Hematopoietic multipotent progenitor cell treated with erythropoietin and hydrocortisone succinate and interleukin-3 and kit ligand, for 17 days (in vitro differentiated cells): ENCODE measurements around the gene PCNX4.

Source experiments
- DNase-seq: peaks from one replicate; pipeline ENCODE4 v3.0.0-alpha.2; 2015; ENCODE audit warnings: low spot score

Gene PCNX4

DNA sequence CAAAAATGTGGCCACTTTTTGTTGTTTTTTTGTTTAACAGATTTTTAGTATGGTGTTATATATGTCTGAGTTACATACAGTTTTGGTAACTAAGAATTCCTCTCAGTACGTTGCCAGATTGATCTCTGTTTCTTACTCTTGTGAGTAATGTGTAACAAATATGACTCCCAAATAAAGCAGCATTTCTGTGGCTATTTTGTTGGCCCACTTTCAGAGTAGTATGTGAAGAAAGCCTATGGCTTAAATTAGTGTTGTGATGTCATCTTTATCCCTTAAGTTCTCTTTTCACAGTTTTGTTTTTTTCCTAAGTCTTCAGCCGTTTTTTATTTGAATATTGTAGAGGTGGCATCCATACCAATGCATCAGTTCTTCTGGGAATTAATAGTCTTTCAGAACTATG lies 10.7 kb downstream of the PCNX4 start:
- DNase-seq = no peak

DNA sequence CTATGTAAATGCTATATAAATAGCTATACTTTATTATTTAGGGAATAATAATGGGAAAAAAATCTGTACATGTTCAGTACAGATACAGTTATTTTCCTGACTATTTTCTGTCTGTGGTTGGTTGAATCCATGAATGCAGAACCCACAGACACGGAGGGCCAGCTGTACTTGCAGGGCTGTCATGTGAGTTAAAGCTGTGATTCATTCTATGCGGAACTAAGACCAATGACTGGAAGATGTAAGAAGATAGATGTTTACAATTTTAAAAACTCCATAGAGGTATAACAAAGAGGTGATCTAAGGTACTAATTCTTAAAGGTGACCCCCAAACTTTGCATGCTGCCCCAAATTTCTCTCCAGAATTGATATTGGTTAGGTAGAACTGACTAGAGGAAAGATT lies 14.6 kb downstream of the PCNX4 start:
- DNase-seq = no peak

DNA sequence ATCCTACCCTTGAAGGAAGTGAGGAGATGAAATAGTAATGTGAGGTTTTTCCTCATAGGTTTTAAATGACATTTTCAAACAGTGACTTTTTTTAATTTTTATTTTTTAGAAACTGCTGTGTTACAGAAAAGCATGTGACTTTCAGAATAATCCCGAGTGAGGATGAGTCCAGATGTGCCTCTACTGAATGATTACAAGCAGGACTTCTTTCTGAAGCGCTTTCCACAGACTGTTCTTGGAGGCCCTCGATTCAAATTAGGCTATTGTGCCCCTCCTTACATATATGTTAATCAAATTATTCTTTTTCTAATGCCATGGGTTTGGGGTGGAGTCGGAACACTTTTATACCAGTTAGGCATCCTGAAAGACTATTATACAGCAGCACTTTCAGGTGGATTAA lies 15.8 kb downstream of the PCNX4 start:
- no peak for DNase-seq

DNA sequence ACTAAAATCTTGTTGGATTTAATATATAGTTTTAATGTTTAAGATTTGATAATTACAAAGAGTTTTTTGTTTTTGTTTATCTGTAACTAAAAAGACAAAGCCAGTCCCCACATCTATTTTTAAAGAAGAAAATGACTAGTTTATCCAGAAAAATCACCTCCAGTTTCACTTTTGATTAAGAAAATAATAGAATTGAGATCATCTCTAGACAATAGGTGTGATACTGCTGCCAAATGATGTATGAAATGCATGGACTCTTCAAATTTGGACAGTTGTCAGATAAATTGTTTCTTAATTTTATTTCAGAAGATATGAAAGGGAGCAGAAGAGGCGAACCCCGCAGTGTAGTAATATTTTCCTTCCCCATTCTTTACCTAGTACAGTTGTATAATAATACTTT lies 20.0 kb downstream of the PCNX4 start:
- no peak for DNase-seq

DNA sequence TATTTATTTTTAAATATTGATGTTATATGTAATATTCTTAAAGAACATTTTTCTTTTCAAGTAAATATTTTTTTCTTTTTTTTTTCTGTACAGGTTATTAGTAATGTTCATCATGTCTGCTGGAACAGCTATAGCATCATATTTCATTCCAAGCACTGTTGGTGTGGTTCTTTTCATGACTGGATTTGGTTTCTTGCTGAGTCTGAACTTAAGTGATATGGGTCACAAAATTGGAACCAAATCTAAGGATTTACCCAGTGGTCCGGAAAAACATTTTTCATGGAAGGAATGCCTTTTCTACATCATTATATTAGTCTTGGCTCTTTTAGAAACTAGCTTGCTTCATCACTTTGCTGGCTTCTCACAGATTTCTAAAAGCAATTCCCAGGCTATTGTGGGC lies 23.2 kb downstream of the PCNX4 start:
- no peak for DNase-seq

DNA sequence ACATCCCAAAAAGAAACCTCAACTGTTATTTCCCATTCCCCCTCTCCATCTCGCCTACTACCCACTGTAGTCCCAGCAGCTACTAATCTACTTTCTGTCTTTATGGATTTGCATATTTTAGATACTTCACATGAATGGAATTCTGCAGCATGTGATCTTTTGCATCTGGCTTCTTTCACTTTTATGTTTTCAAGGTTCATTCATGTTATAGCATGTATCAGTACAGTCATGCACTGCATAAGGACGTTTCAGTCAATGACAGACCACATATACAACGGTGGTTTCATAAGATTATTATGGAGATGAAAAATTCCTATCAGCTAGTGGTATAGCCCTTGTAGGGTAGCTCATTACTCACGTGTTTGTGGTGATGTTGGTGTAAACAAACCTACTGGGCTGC lies 24.5 kb downstream of the PCNX4 start:
- no peak for DNase-seq

DNA sequence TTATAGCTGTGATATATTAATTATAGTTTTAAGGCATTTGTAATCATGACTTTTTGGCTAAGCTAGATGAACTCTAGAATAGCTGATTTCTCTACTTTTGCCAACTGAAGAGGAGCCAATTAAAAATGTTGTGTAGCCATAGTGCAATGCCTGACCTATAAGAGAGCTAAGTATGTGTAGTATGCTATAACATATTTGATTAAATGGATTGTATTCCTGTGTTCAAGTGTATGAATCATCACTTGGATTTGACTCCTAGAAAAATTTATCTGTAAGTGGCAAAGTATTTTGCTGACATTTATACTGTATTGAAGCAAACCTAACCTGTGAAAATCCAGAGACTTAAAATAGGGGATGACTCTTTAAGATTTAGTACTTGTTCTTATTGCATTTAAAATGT lies 34.2 kb downstream of the PCNX4 start:
- no peak for DNase-seq

DNA sequence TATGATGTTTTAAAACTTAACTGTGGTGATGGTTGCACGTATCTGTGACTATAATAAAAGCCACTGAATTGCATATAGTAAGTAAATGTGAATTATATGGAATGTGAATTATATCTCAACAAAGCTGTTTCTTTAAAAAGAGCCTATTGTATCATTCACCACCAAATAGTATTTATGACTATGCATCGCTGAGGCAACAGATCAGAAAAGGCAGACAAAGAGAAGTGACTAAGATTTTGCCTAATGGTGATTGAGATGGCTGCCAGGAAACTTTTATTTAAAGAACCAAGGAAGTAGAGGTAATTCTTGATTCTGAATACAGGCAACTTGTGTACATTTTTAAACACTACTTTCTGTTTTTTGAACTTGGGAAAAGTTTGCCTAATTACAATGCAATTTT lies 41.8 kb downstream of the PCNX4 start:
- DNase-seq = no peak

DNA sequence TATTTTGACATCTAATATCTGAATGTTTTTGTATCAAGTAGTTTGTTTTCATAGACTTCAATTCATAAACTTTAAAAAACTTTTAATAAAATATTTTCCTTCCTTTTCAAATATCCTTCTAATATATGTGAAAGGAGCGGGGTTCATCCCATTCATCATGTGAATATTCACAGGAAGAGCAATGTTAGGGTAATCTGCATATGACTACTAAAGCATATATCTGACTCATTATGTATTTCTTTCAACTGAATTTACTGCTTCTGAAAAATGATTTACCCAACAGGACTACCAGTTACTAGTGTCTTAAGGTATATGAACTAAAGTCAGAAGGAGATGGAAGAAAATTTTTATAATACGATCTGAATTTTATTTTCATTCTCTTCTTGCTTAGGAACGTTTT lies 43.0 kb downstream of the PCNX4 start:
- no peak for DNase-seq

DNA sequence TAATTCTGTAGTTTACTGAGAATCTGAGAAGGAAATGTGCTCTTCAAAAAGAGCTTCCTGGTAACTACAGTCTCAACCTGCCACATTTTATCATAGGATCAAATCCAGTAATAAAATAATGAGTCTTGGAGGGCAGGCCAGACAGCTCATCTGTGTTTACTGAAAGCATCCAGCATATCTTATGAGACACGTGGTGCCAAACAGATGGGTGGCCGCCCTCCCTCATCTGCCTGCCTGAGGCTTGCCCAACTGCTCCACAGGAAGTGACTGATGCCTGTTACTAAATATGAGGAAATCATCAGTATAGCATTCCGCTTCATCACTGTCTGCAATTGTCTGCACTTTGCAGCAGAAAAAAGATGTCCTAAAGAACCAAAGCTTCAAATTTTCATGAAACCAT lies 60.0 kb downstream of the PCNX4 start:
- peak; percentile 70 for DNase-seq

DNA sequence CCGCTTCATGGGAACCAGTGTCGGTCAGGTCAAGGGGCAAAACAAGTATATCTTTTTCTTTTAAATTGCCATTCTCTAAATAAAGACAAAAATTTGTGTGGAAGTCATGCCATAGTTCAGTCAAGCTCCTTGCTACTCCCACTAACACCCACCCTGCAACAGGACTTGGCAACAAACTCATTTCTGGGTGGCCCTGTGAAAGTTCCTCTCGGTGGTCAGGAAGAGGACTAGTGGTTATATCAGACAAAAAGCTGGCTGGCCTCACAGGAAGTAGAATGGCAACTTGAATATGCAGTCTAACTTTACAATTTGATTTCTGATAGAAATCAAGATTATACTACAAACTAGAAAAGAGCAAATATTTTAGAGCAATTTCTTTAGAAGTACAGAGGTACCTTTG lies 62.3 kb downstream of the PCNX4 start:
- DNase-seq = no peak

DNA sequence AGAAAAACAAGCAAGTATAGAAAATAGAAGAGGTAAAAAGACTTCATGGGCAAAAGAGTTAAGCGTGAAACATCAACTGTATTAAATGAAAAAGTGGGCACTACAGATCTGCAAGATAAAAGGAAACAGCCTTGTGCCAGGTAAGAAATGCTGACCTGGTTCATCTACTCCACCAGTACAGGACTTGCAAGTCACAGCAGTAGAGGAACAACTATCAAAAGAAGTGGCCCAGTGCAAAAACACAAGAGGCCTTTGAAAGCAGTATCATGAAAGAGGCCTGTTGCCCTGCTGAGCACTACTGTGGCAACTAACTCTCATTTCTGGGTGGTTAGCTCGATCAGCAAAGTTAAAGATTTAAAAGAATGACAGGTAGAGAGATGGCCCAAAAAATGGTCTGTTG lies 62.9 kb downstream of the PCNX4 start:
- DNase-seq = no peak

DNA sequence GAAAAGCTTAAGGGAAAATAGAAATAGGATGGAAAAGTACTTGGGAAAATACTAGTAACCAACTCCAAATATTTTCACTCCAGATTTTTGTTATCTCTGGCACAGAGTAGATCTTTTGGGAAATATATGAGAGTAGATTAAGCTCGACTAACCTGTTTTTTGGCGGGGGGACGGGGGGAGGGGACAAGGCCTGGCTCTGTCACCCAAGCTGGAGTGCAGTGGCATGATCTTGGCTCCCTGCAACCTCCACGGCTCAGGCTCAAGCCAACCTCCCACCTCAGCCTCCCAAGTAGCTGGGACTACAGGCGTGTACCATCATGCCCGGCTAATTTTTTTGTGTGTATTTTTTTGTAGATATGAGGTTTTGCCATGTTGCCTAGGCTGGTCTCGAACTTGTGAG lies 68.7 kb downstream of the PCNX4 start:
- no peak for DNase-seq

DNA sequence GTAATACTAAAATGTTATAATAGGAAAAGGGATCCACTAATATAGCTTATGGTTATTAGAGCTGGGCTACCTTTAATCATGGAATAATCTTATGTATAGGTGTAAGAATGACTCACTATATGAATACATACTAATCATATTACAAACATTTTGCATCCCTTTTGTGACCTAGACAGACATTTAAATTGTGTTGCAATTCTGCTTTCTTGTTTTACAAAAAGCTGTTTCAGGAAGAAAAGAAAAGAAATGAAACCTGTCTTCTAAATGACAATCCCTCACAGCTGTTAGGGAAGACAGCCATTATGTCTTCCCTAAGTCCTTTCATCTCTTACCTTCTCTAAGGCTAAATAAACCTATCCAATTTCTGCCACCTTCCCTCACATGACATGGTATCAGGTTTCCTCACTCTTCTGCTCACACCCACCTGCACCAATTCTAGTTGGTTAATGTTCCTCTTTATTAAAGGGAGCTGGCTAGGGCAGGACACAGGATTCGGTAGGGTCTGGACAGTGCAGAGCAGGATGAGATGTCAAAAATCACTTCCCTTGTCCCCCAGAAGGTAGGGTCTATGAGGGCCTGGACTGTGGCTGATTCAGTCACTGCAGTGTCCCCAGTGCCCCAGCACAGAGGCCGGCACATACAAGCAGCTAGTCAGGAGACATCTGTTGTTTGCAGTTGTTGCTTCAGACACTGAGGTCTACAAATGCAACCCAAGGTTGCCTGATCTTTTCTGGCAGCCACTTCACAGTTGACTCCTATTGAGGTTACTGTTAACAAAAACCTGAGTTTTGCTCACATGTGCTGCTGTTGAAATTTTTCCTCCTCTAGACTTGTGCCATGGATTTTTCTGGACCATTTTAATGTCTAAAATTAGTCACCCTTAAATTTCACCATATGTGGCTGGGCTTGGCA lies 69.7 kb downstream of the PCNX4 start:
- DNase-seq = no peak

DNA sequence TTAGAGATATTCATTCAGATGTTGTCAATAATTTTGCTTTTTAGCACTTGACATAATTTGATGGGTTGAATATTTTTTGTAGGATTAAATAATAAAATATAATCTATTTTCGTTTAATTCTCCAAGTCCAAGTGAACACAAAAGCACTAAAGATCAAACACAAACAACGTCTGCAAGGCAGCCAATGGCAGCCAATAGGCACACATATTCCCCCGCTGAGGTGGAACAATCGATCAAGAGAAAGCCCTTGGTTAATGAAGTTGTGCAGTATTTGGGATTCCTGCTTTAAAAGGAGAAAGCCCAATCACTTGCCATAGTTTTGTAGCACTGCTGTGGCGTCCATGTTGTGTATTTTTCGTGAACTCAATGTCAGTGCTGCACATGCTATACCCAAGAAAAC lies 72.0 kb downstream of the PCNX4 start:
- DNase-seq = no peak

DNA sequence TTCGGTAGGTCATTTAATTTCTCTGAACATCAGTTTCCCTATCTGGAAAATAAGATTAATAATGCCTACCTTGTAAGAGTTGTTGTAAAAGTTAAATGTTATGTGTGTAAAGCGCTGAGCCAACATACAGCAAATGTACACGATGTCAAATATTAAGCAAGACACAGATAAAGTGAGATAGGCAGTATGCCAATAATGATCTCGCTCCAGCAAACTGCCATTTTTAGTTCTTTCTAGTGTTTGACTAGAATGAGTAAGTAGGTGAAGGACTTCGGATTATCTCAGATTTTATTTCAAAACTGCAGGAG lies 72.6 kb downstream of the PCNX4 start:
- peak; percentile 73 for DNase-seq

DNA sequence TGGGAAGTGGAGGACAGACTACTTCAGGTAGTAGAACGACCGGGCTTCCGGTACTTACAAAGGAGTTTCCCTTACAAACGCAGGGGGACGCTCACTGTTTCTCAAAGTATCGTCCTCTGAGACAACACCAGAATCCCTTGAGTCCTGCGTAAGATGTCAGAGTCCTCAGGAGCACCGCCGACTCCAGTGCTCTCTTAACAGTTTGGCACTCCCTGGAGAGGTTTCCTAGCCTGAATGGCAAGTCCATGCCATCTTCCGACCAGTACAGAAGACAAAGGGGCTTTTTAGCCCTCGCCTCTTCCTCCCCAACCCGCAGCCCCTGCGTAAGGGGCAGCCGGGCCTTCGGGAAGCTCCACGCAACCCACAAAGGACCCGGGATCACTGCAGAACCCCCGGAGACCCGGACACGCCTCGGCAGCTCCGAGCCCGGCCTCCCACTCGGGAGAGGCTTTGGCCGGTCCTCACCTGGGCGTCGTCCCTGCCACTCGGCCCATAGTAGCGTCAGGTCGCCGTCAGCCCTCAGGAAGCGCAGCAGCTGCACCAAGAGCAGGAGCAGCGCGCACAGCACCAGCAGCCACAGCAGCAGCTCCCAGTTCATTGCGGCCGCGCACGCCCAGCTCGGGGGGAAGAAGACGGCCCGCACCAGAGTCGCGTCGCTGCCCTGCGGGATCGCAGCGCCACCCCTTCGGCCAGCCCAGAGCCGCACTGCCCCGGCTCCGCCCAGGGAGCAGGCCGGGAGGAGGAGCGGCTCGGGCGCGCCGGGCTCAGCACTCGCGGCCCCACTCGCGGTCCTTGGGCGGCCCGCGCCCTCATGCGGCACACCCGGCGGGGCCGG lies 73.2 kb downstream of the PCNX4 start, which contains the start of gene DHRS7:
DHRS7 (minus strand) TSS at position 687 of the 835 bp plus-strand sequence; CDS start at position 598, 89 bp downstream.
- DNase-seq = peak; percentile 81

DNA sequence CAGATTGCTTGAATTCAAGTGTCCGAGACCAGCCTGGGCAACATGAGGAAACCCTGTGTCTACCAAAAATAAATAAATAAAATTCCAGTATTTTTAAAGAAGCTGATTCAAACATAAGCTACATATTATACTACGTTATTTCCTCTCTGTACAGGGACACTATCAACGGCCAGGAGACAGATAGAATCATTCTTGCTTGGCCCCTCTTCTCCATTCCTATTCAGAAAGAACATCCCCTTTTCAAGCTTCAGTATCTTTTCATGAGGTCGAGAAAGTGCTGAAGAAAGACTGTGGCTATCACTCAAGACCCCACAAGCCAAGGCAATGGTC lies 73.8 kb downstream of the PCNX4 start:
- DNase-seq = no peak

DNA sequence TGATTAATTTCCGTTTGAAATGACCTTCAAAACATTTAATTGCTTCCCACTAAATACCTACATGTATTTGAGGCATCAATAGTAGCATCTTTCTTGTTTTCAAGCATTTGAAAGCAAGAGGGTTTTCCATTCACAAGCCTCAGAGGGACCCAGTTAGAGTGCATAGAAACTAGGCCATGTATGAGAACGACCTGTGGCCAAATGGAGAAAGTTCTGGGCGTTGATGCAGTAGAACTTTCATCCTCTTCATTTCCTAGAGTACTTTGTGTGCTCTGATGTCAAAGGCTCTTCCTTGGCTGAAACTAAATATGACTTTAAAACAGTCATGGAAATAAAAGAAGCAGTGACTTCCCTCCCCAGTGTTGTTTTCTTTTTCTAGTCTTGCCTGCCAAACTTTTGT lies 74.4 kb downstream of the PCNX4 start:
- no peak for DNase-seq

DNA sequence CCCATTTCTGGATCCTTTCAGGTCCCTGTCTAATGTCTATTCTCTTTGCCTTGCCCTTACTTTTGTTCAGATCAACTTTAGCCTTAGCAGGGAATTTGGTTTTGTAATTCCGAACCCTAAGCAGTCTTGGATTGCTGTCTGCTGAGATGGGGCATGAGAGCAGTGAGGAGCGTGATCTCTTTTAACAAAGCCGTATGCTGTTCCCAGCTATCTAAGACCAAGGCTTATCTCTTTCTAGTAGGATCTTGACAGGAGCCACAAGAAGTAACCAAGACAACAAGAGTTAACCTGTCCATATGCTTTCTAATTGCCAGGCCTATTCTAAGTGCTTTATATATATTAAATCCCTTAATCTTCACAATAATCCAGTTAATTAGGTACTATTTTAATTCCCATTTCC lies 78.0 kb downstream of the PCNX4 start:
- DNase-seq = no peak

DNA sequence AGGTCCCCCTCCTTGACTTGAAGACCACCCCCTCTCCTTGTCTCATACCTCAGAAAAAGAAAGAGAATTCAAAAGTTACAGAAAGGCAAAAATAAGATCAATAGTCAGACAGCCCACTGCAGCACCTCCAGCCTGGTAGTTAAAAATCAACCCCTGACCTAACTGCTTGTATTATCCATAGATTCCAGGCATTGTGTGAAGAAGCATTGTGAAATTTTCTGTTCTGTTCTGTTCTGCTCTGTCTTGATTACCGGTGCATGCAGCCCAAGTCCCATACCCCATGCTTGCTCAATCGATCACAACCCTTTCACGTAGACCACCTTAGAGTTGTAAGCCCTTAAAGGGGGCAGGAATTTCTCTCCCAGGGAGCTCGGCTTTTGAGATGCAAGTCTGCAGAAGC lies 79.2 kb downstream of the PCNX4 start:
- no peak for DNase-seq

DNA sequence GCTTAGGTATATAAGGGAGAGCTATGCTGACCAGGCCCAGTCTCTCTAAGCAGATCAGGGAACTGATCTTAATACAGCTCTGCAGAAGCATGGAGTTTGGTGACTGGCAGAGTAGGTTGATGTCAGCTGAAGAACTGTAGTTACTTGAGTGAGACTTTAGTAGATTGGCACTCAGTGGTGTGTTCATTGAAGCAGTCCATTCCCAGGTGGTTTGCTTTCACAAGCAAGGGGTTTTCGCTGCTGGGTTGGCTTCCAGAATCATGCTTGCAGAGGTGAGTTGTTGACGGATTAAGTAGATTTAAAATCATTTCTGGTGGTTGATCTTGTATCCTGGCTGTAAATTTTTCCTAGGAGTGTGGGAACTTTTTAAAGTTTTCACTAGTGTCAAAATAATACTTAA lies 80.0 kb downstream of the PCNX4 start:
- no peak for DNase-seq
